ENCODE results near the gene RPL22. TPM values are rescaled to one million over a fixed set of nuclear protein-coding genes. Genes with fewer than 3 reads are reported as not detected.

RPL22 gene
- total and polyA plus RNA-seq, 2 of the 8 experiments (the other 6 are each of a cell fraction or from before 2014, with no cell fraction given): 133 to 521 TPM

DNA sequence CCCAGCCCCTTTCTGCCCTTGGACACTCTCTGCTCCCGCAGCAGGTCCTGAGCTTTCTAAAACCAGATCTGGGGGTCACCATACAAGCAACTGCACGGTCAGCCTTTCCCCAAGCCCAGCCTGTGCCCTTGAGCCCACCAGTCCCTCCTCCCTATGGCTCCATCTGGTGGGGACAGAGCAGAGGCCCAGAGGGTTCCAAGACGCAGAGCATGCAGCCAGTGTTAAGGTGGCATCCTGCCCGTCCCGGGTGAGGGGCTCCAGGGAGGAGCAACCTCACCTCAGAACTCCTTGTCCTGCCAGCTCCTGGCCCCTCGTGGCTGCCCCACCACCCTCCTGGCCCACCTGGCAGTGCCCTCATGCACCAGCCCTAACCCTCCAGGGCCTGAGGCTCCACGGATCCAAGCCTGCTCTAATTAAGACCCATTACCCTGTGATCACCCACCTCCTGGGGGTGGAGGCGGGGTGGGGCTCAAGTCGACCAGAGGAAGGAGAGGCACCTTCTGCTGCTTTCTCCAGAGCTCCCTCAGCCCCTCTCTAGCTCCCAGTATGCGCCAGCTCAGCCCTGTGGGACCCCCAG, 27.8 kb downstream of the RPL22 start (continued):
- TF ChIP-seq GTF2F1 (IDR thresholded peaks at IDR 0.05; ENCODE audit: borderline replicate concordance, low read depth, low read length): no peak
- TF ChIP-seq, protein P1, sequence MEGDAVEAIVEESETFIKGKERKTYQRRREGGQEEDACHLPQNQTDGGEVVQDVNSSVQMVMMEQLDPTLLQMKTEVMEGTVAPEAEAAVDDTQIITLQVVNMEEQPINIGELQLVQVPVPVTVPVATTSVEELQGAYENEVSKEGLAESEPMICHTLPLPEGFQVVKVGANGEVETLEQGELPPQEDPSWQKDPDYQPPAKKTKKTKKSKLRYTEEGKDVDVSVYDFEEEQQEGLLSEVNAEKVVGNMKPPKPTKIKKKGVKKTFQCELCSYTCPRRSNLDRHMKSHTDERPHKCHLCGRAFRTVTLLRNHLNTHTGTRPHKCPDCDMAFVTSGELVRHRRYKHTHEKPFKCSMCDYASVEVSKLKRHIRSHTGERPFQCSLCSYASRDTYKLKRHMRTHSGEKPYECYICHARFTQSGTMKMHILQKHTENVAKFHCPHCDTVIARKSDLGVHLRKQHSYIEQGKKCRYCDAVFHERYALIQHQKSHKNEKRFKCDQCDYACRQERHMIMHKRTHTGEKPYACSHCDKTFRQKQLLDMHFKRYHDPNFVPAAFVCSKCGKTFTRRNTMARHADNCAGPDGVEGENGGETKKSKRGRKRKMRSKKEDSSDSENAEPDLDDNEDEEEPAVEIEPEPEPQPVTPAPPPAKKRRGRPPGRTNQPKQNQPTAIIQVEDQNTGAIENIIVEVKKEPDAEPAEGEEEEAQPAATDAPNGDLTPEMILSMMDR (IDR thresholded peaks at IDR 0.05; ENCODE audit: control extremely low read depth in 1 of 3, insufficient read depth in 1 of 3, low read depth in 1 of 3, low read length in 3 of 3): peak in 2 of 3 experiments; percentile 74 to 77; a peak in 3 of 4 replicates
- no peak for TF ChIP-seq TBP (IDR thresholded peaks at IDR 0.05; ENCODE audit: low read depth, low read length)
